Osteoblast (primary cell): Measurements from ENCODE around the gene SLC9A9. TPM values are rescaled to one million over a fixed set of nuclear protein-coding genes. Genes with fewer than 3 reads are reported as not detected.

Experiments used
- DNase-seq: peaks from one replicate; pipeline ENCODE4 v3.0.0; 2011; ENCODE audit warnings: low spot score, mixed read lengths; ENCODE audit not compliant: insufficient read length; ENCODE audit errors: missing footprints
- H2AFZ ChIP-seq: 2 replicates; pipeline ENCODE4 v1.6.0; 2011; ENCODE audit warnings: mild to moderate bottlenecking, low read length
- H3K27ac ChIP-seq: 2 replicates; pipeline ENCODE4 v1.5.1; 2011; ENCODE audit warnings: mild to moderate bottlenecking, low read depth, low read length, moderate library complexity
- H3K27me3 ChIP-seq: 2 replicates; pipeline ENCODE4 v1.6.0; 2012; ENCODE audit warnings: mild to moderate bottlenecking, control low read depth, inconsistent platforms, low read length, moderate library complexity; ENCODE audit not compliant: insufficient read depth
- H3K36me3 ChIP-seq: 2 replicates; pipeline ENCODE4 v1.5.1; 2011; ENCODE audit warnings: mild to moderate bottlenecking, low read length, control low read depth, moderate library complexity; ENCODE audit not compliant: insufficient read depth
- H3K4me1 ChIP-seq: 2 replicates; pipeline ENCODE4 v1.5.1; 2011; ENCODE audit warnings: mild to moderate bottlenecking, low read length, control low read depth, moderate library complexity; ENCODE audit not compliant: insufficient read depth
- H3K4me2 ChIP-seq: 2 replicates; pipeline ENCODE4 v1.6.0; 2011; ENCODE audit warnings: mild to moderate bottlenecking, low read length; ENCODE audit not compliant: insufficient read depth
- H3K4me3 ChIP-seq: fragments of 200-600 bp; sonication (generic); 3 replicates; pipeline ENCODE4 v1.5.1; 2012; ENCODE audit warnings: mild to moderate bottlenecking, low read length, inconsistent platforms; ENCODE audit not compliant: insufficient read depth
- H3K79me2 ChIP-seq: 2 replicates; pipeline ENCODE4 v1.6.0; 2012; ENCODE audit warnings: mild to moderate bottlenecking, low read length, control low read depth, inconsistent platforms; ENCODE audit not compliant: insufficient read depth
- H3K9me3 ChIP-seq: 2 replicates; pipeline ENCODE4 v1.5.1; 2011; ENCODE audit warnings: low read depth, low read length, control low read depth
- H4K20me1 ChIP-seq: 2 replicates; pipeline ENCODE4 v1.6.0; 2012; ENCODE audit warnings: mild to moderate bottlenecking, low read length, control low read depth; ENCODE audit not compliant: insufficient read depth
- CTCF ChIP-seq: IDR thresholded peaks from 2 replicates; pipeline ENCODE4 v1.5.1; 2011; ENCODE audit warnings: mild to moderate bottlenecking, low read depth, low read length, moderate library complexity; ENCODE audit errors: extremely low read depth
- total RNA-seq: library from RNA; depleted of rRNA; stranded (reverse); fragments of >200 nt; gene quantifications from 2 replicates; pipeline ENCODE4 v1.2.3, GENCODE V29; 2012

Gene SLC9A9
- total RNA-seq, 1 donor = 6.5 TPM

DNA sequence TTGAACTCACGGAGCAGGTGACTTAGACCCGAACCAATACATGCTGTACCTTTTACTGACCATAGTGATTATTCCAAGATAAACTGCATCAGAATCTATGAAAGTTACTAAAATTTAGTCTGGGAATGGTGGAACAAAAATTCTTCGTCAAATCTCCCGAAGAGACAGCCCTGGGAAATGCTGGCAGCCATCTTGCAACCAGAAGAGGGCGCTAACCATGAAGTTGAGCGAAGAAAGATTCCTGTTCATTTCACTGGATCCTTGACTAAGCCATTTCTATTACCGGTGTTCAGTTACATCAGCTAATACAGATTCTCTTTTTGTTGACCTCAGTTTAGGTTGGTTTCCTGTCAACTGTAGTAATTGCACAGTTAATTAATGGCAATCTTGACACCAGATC, 199.6 kb downstream of the SLC9A9 start:
- Histone ChIP-seq H3K79me2 (no peaks in the 10 kb centered on the region), H3K4me1 (no peaks in the 10 kb centered on the region), H3K4me2 (no peak overlapping the region), H3K27me3 (no peaks in the 10 kb centered on the region), H2AFZ (no peak overlapping the region), H3K36me3 (no peaks in the 10 kb centered on the region), H4K20me1 (no peaks in the 10 kb centered on the region), H3K4me3 (no peak overlapping the region), H3K9me3 (no peaks in the 10 kb centered on the region), H3K27ac (no peak overlapping the region)
- TF ChIP-seq CTCF = peak; percentile 55
- DNase-seq = no peak

DNA sequence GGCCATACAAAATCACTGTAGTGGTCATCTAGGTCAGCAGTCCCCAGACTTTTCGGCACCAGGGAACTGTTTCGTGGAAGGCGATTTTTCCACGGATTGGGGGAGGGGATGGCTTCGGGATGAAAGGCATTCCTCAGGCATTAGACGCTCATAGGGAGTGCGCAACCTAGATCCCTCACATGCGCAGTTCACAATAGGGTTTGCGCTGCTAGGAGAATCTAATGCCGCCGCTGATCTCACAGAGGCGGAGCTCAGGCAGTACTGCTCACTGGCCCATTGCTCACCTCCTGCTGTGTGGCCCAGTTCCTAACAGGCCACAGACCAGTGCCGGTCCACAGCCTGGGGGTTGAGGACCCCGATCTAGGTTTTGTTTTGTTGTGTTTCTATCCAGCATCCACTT, 200.1 kb downstream of the SLC9A9 start:
- H3K4me1 ChIP-seq = no peaks in the 10 kb centered on the region
- H3K79me2 ChIP-seq = no peaks in the 10 kb centered on the region
- no peak overlapping the region for H2AFZ ChIP-seq
- DNase-seq = no peak
- H3K27me3 ChIP-seq = no peaks in the 10 kb centered on the region
- H3K36me3 ChIP-seq = no peaks in the 10 kb centered on the region
- TF ChIP-seq CTCF = no peak
- no peak overlapping the region for H3K4me2 ChIP-seq
- H3K4me3 ChIP-seq = no peak overlapping the region
- H3K27ac ChIP-seq = no peak overlapping the region
- no peaks in the 10 kb centered on the region for H3K9me3 ChIP-seq
- no peaks in the 10 kb centered on the region for H4K20me1 ChIP-seq

GRCh38 chr3:143644370-143645089, 203.7 kb downstream of the SLC9A9 start:
- no peaks in the 10 kb centered on the region for H3K27me3 ChIP-seq
- peak overlapping the region; percentile 26 for H3K4me3 ChIP-seq
- peak overlapping the region; percentile 78 for H2AFZ ChIP-seq
- H3K4me1 ChIP-seq = no peaks in the 10 kb centered on the region
- peak; percentile 76 for TF ChIP-seq CTCF
- H3K4me2 ChIP-seq = peak overlapping the region; percentile 60
- peak; percentile 67 for DNase-seq
- no peaks in the 10 kb centered on the region for H3K9me3 ChIP-seq
- no peaks in the 10 kb centered on the region for H3K79me2 ChIP-seq
- H3K27ac ChIP-seq = no peak overlapping the region
- no peaks in the 10 kb centered on the region for H4K20me1 ChIP-seq
- no peaks in the 10 kb centered on the region for H3K36me3 ChIP-seq

- no peaks in the 10 kb centered on the region for H3K79me2 ChIP-seq
- H3K4me3 ChIP-seq = no peak overlapping the region
- H4K20me1 ChIP-seq = no peaks in the 10 kb centered on the region
- H3K4me1 ChIP-seq = no peaks in the 10 kb centered on the region
- peak; percentile 10 for DNase-seq
- H3K9me3 ChIP-seq = no peaks in the 10 kb centered on the region
- no peaks in the 10 kb centered on the region for H3K36me3 ChIP-seq
- TF ChIP-seq CTCF = no peak
- H3K27me3 ChIP-seq = no peaks in the 10 kb centered on the region
- peak overlapping the region; percentile 60 for H3K4me2 ChIP-seq
- H2AFZ ChIP-seq = peak overlapping the region; percentile 30
- no peak overlapping the region for H3K27ac ChIP-seq
These were observed 204.4 kb downstream of the SLC9A9 start for GRCh38 chr3:143643905-143644304.
